ENCODE measurements around the gene WNT7A.

The WNT7A gene

GRCh38 chr3:13884851-13885703, 5.2 kb upstream of the WNT7A start:
- DNase-seq (ENCODE audit: low read depth in 3 of 3), result peak in 1 of 3 experiments; percentile 50

- no peak for DNase-seq (ENCODE audit: low read depth in 3 of 3)
Observed at GRCh38 chr3:13883681-13884080, 3.8 kb upstream of the WNT7A start.

- DNase-seq (ENCODE audit: low read depth in 3 of 3), result no peak
Observed at GRCh38 chr3:13882876-13883275, 3.0 kb upstream of the WNT7A start.

- DNase-seq (ENCODE audit: low read depth in 3 of 3), result no peak
Observed at GRCh38 chr3:13881536-13882410, 1.9 kb upstream of the WNT7A start.

GRCh38 chr3:13880811-13881156, 913 bp upstream of the WNT7A start:
- DNase-seq (ENCODE audit: low read depth in 3 of 3), result no peak

GRCh38 chr3:13879102-13879945, 547 bp downstream of the WNT7A start:
- DNase-seq (ENCODE audit: low read depth in 3 of 3), result no peak

- no peak for DNase-seq (ENCODE audit: low read depth in 3 of 3)
Observed at GRCh38 chr3:13878281-13879101, 1.4 kb downstream of the WNT7A start.

- no peak for DNase-seq (ENCODE audit: low read depth in 3 of 3)
Observed at GRCh38 chr3:13877911-13878280, 2.0 kb downstream of the WNT7A start.

- DNase-seq (ENCODE audit: low read depth in 3 of 3), result no peak
Observed at GRCh38 chr3:13876451-13877100, 3.3 kb downstream of the WNT7A start.

- no peak for DNase-seq (ENCODE audit: low read depth in 3 of 3)
Observed at GRCh38 chr3:13874891-13875290, 5.0 kb downstream of the WNT7A start.

GRCh38 chr3:13873818-13874217, 6.1 kb downstream of the WNT7A start:
- DNase-seq (ENCODE audit: low read depth in 3 of 3), result no peak

GRCh38 chr3:13872451-13872850, 7.4 kb downstream of the WNT7A start:
- no peak for DNase-seq (ENCODE audit: low read depth in 3 of 3)

- DNase-seq (ENCODE audit: low read depth in 3 of 3), result no peak
Observed at GRCh38 chr3:13871791-13872190, 8.1 kb downstream of the WNT7A start.

- no peak for DNase-seq (ENCODE audit: low read depth in 3 of 3)
Observed at GRCh38 chr3:13870902-13871301, 9.0 kb downstream of the WNT7A start.

GRCh38 chr3:13869761-13870343, 10.0 kb downstream of the WNT7A start:
- no peak for DNase-seq (ENCODE audit: low read depth in 3 of 3)

- DNase-seq (ENCODE audit: low read depth in 3 of 3), result no peak
Observed at GRCh38 chr3:13868844-13869724, 10.8 kb downstream of the WNT7A start.

- no peak for DNase-seq (ENCODE audit: low read depth in 3 of 3)
Observed at GRCh38 chr3:13867732-13868131, 12.1 kb downstream of the WNT7A start.

GRCh38 chr3:13866041-13866965, 13.6 kb downstream of the WNT7A start:
- DNase-seq (ENCODE audit: low read depth in 3 of 3), result peak in 2 of 3 experiments; percentile 25 to 53
